ENCODE measurements around the gene CHCHD6.

GRCh38 chr3:126945171-126945721 is 241.2 kb downstream of the CHCHD6 start:
- no peak for TF ChIP-seq POLR2A (IDR thresholded peaks at IDR 0.05; ENCODE audit: low read depth, low read length)
- no peak for TF ChIP-seq POLR2AphosphoS5 (IDR thresholded peaks at IDR 0.05; ENCODE audit: low read depth, low read length)

Measured in GM12892 (cell line).